Measurements from ENCODE around the gene TRH.

GRCh38 chr3:129965937-129966336 is 8.6 kb upstream of the TRH start:
- TF ChIP-seq RCOR1 (IDR thresholded peaks at IDR 0.05; ENCODE audit: insufficient replicate concordance, low read length): no peak
- TF ChIP-seq, protein P1, sequence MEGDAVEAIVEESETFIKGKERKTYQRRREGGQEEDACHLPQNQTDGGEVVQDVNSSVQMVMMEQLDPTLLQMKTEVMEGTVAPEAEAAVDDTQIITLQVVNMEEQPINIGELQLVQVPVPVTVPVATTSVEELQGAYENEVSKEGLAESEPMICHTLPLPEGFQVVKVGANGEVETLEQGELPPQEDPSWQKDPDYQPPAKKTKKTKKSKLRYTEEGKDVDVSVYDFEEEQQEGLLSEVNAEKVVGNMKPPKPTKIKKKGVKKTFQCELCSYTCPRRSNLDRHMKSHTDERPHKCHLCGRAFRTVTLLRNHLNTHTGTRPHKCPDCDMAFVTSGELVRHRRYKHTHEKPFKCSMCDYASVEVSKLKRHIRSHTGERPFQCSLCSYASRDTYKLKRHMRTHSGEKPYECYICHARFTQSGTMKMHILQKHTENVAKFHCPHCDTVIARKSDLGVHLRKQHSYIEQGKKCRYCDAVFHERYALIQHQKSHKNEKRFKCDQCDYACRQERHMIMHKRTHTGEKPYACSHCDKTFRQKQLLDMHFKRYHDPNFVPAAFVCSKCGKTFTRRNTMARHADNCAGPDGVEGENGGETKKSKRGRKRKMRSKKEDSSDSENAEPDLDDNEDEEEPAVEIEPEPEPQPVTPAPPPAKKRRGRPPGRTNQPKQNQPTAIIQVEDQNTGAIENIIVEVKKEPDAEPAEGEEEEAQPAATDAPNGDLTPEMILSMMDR (conservative IDR thresholded peaks at IDR 0.05; ENCODE audit: low read depth, low read length): no peak
- TF ChIP-seq POLR2A (IDR thresholded peaks at IDR 0.05; ENCODE audit: low read depth, low read length): no peak
- no peak for TF ChIP-seq RAD21 (IDR thresholded peaks at IDR 0.05; ENCODE audit: low read length)
- no peak for TF ChIP-seq RFX5 (IDR thresholded peaks at IDR 0.05; ENCODE audit: low read depth, low read length)
- TF ChIP-seq CHD1 (IDR thresholded peaks at IDR 0.05; ENCODE audit: low read depth, low read length): no peak
- no peak for TF ChIP-seq NFE2L2 (IDR thresholded peaks at IDR 0.05; ENCODE audit: low read depth, low read length)
- no peak for TF ChIP-seq MAZ (IDR thresholded peaks at IDR 0.05; ENCODE audit: borderline replicate concordance, low read depth, low read length)
